Fibroblast of skin of right biceps (primary cell): ENCODE data around the gene CAPN8.

Experiments
- DNase-seq: peaks from one replicate; pipeline ENCODE4 v3.0.0-alpha.2; 2013

CAPN8 gene

GRCh38 chr1:223702735-223703667, 37.5 kb upstream of the CAPN8 start:
- peak; percentile 80 for DNase-seq

GRCh38 chr1:223700942-223701637, 35.6 kb upstream of the CAPN8 start:
- peak; percentile 99 for DNase-seq

- DNase-seq: peak; percentile 68
Measured at GRCh38 chr1:223700388-223700918, 35.0 kb upstream of the CAPN8 start.

- peak; percentile 38 for DNase-seq
Measured at GRCh38 chr1:223695941-223696340, 30.4 kb upstream of the CAPN8 start.

- DNase-seq: no peak
Measured at GRCh38 chr1:223695014-223695548, 29.6 kb upstream of the CAPN8 start.

GRCh38 chr1:223691121-223691520, 25.6 kb upstream of the CAPN8 start:
- DNase-seq: no peak

GRCh38 chr1:223684488-223684792, 18.9 kb upstream of the CAPN8 start:
- DNase-seq: no peak

GRCh38 chr1:223683586-223684487, 18.3 kb upstream of the CAPN8 start:
- peak; percentile 42 for DNase-seq

GRCh38 chr1:223682502-223682901, 17.0 kb upstream of the CAPN8 start:
- no peak for DNase-seq

- no peak for DNase-seq
Measured at GRCh38 chr1:223680188-223680587, 14.7 kb upstream of the CAPN8 start.

GRCh38 chr1:223678841-223679240, 13.3 kb upstream of the CAPN8 start:
- DNase-seq: no peak

- DNase-seq: no peak
Measured at GRCh38 chr1:223674119-223674890, 8.8 kb upstream of the CAPN8 start.

GRCh38 chr1:223670458-223671159, 5.1 kb upstream of the CAPN8 start:
- DNase-seq: peak; percentile 58

GRCh38 chr1:223669003-223669795, 3.7 kb upstream of the CAPN8 start:
- DNase-seq: no peak

- no peak for DNase-seq
Measured at GRCh38 chr1:223667484-223668182, 2.1 kb upstream of the CAPN8 start.

- no peak for DNase-seq
Measured at GRCh38 chr1:223664106-223664505, 1.4 kb downstream of the CAPN8 start.

- no peak for DNase-seq
Measured at GRCh38 chr1:223662943-223663342, 2.6 kb downstream of the CAPN8 start.

- no peak for DNase-seq
Measured at GRCh38 chr1:223659711-223660110, 5.8 kb downstream of the CAPN8 start.

GRCh38 chr1:223657978-223658377, 7.5 kb downstream of the CAPN8 start:
- DNase-seq: no peak

- DNase-seq: no peak
Measured at GRCh38 chr1:223654083-223654482, 11.4 kb downstream of the CAPN8 start.
